ENCODE data around the gene OR51V1. TPM values are rescaled to one million over a fixed set of nuclear protein-coding genes. Genes with fewer than 3 reads are reported as not detected.

OR51V1 gene
- polyA plus RNA-seq, 1 donor: not detected

- no peak for DNase-seq
These were observed 29.8 kb upstream of the OR51V1 start for GRCh38 chr11:5230266-5230665.

- no peak for DNase-seq
These were observed 29.3 kb upstream of the OR51V1 start for GRCh38 chr11:5229796-5230195.

- DNase-seq: no peak
These were observed 28.9 kb upstream of the OR51V1 start for GRCh38 chr11:5229356-5229755.

GRCh38 chr11:5228124-5228523, 27.6 kb upstream of the OR51V1 start:
- no peak for DNase-seq

- no peak for DNase-seq
These were observed 27.2 kb upstream of the OR51V1 start for GRCh38 chr11:5227681-5228080.

- DNase-seq: no peak
These were observed 26.3 kb upstream of the OR51V1 start, which contains the start of gene HBB for GRCh38 chr11:5226732-5227310. Gene HBB, minus strand, starts transcription at chr11:5227071. Its CDS starts 50 bp downstream, at chr11:5227021.

GRCh38 chr11:5225480-5225871, 25.0 kb upstream of the OR51V1 start:
- no peak for DNase-seq

- no peak for DNase-seq
These were observed 24.3 kb upstream of the OR51V1 start for GRCh38 chr11:5224538-5225479.

GRCh38 chr11:5223686-5224085, 23.2 kb upstream of the OR51V1 start:
- DNase-seq: no peak

- no peak for DNase-seq
These were observed 22.7 kb upstream of the OR51V1 start for GRCh38 chr11:5223146-5223545.

GRCh38 chr11:5210376-5210885, 9.9 kb upstream of the OR51V1 start:
- DNase-seq: no peak

- peak; percentile 21 for DNase-seq
These were observed 4.3 kb upstream of the OR51V1 start for GRCh38 chr11:5204787-5205186.

- no peak for DNase-seq
These were observed 2.9 kb upstream of the OR51V1 start for GRCh38 chr11:5203366-5203765.

GRCh38 chr11:5198285-5198684, 2.2 kb downstream of the OR51V1 start:
- no peak for DNase-seq

- no peak for DNase-seq
These were observed 2.9 kb downstream of the OR51V1 start for GRCh38 chr11:5197536-5197935.

- DNase-seq: no peak
These were observed 3.8 kb downstream of the OR51V1 start for GRCh38 chr11:5196731-5197130.

- no peak for DNase-seq
These were observed 4.4 kb downstream of the OR51V1 start for GRCh38 chr11:5196067-5196466.

- no peak for DNase-seq
These were observed 7.7 kb downstream of the OR51V1 start for GRCh38 chr11:5192738-5193137.

GRCh38 chr11:5188201-5188600, 12.3 kb downstream of the OR51V1 start:
- DNase-seq: no peak

GRCh38 chr11:5178046-5178837, 22.2 kb downstream of the OR51V1 start:
- no peak for DNase-seq

- no peak for DNase-seq
These were observed 25.5 kb downstream of the OR51V1 start for GRCh38 chr11:5174934-5175333.

- no peak for DNase-seq
These were observed 28.6 kb downstream of the OR51V1 start for GRCh38 chr11:5171856-5172255.

Data from left kidney (tissue), 2 donors.